ENCODE results near the gene RBM17.
"Not testable (repeated sequence)": the region's sequence is repeated elsewhere in the genome, so short reads cannot be mapped to it uniquely, and the experiment has no call there.

RBM17 gene

GRCh38 chr10:6148908-6149307, 60.1 kb downstream of the RBM17 start:
- Histone ChIP-seq H3K4me1 (ENCODE audit: control insufficient read depth, insufficient read depth, low read length) (peaks cover 3% of the 10 kb centered on the region), H3K36me3 (ENCODE audit: control insufficient read depth, insufficient read depth, low read length) (no peaks in the 10 kb centered on the region), H3K27me3 (ENCODE audit: control insufficient read depth, insufficient read depth, low read length) (no peaks in the 10 kb centered on the region), H3K27ac (ENCODE audit: low read depth, low read length) (no peak overlapping the region), H3K9ac (ENCODE audit: low read length) (no peak overlapping the region), H3K4me3 (ENCODE audit: low read length) (no peak overlapping the region)

GRCh38 chr10:6151087-6151977, 62.5 kb downstream of the RBM17 start:
- H3K4me3 ChIP-seq (ENCODE audit: low read length) = no peak overlapping the region
- no peaks in the 10 kb centered on the region for H3K36me3 ChIP-seq (ENCODE audit: control insufficient read depth, insufficient read depth, low read length)
- no peaks in the 10 kb centered on the region for H3K27me3 ChIP-seq (ENCODE audit: control insufficient read depth, insufficient read depth, low read length)
- H3K9ac ChIP-seq (ENCODE audit: low read length) = no peak overlapping the region
- no peaks in the 10 kb centered on the region for H3K4me1 ChIP-seq (ENCODE audit: control insufficient read depth, insufficient read depth, low read length)
- no peak overlapping the region for H3K27ac ChIP-seq (ENCODE audit: low read depth, low read length)

GRCh38 chr10:6153845-6154244, 65.0 kb downstream of the RBM17 start:
- Histone ChIP-seq H3K4me1 (ENCODE audit: control insufficient read depth, insufficient read depth, low read length) (no peaks in the 10 kb centered on the region), H3K27me3 (ENCODE audit: control insufficient read depth, insufficient read depth, low read length) (no peaks in the 10 kb centered on the region), H3K4me3 (ENCODE audit: low read length) (no peak overlapping the region), H3K27ac (ENCODE audit: low read depth, low read length) (no peak overlapping the region), H3K36me3 (ENCODE audit: control insufficient read depth, insufficient read depth, low read length) (no peaks in the 10 kb centered on the region), H3K9ac (ENCODE audit: low read length) (no peak overlapping the region)

GRCh38 chr10:6154566-6154965, 65.7 kb downstream of the RBM17 start:
- H3K27ac ChIP-seq (ENCODE audit: low read depth, low read length) = no peak overlapping the region
- no peaks in the 10 kb centered on the region for H3K36me3 ChIP-seq (ENCODE audit: control insufficient read depth, insufficient read depth, low read length)
- no peak overlapping the region for H3K9ac ChIP-seq (ENCODE audit: low read length)
- no peaks in the 10 kb centered on the region for H3K27me3 ChIP-seq (ENCODE audit: control insufficient read depth, insufficient read depth, low read length)
- no peaks in the 10 kb centered on the region for H3K4me1 ChIP-seq (ENCODE audit: control insufficient read depth, insufficient read depth, low read length)
- no peak overlapping the region for H3K4me3 ChIP-seq (ENCODE audit: low read length)

- Histone ChIP-seq H3K9ac (ENCODE audit: low read length) (no peak overlapping the region), H3K4me1 (ENCODE audit: control insufficient read depth, insufficient read depth, low read length) (no peaks in the 10 kb centered on the region), H3K36me3 (ENCODE audit: control insufficient read depth, insufficient read depth, low read length) (no peaks in the 10 kb centered on the region), H3K27me3 (ENCODE audit: control insufficient read depth, insufficient read depth, low read length) (no peaks in the 10 kb centered on the region), H3K27ac (ENCODE audit: low read depth, low read length) (no peak overlapping the region), H3K4me3 (ENCODE audit: low read length) (no peak overlapping the region)
Observed at GRCh38 chr10:6158276-6158675, 69.4 kb downstream of the RBM17 start.

- Histone ChIP-seq H3K27me3 (ENCODE audit: control insufficient read depth, insufficient read depth, low read length) (no peaks in the 10 kb centered on the region), H3K36me3 (ENCODE audit: control insufficient read depth, insufficient read depth, low read length) (no peaks in the 10 kb centered on the region), H3K4me3 (ENCODE audit: low read length) (no peak overlapping the region), H3K9ac (ENCODE audit: low read length) (no peak overlapping the region), H3K4me1 (ENCODE audit: control insufficient read depth, insufficient read depth, low read length) (peaks cover 6% of the 10 kb centered on the region), H3K27ac (ENCODE audit: low read depth, low read length) (peak overlapping the region; percentile 21)
Observed at GRCh38 chr10:6161921-6162320, 73.1 kb downstream of the RBM17 start.

GRCh38 chr10:6162589-6163356, 73.9 kb downstream of the RBM17 start:
- peaks cover 6% of the 10 kb centered on the region for H3K4me1 ChIP-seq (ENCODE audit: control insufficient read depth, insufficient read depth, low read length)
- H3K27me3 ChIP-seq (ENCODE audit: control insufficient read depth, insufficient read depth, low read length) = no peaks in the 10 kb centered on the region
- no peak overlapping the region for H3K9ac ChIP-seq (ENCODE audit: low read length)
- H3K36me3 ChIP-seq (ENCODE audit: control insufficient read depth, insufficient read depth, low read length) = no peaks in the 10 kb centered on the region
- peak overlapping the region; percentile 87 for H3K27ac ChIP-seq (ENCODE audit: low read depth, low read length)
- H3K4me3 ChIP-seq (ENCODE audit: low read length) = peak overlapping the region; percentile 61

GRCh38 chr10:6163364-6164270, 74.8 kb downstream of the RBM17 start:
- Histone ChIP-seq H3K27ac (ENCODE audit: low read depth, low read length) (peak overlapping the region; percentile 92), H3K36me3 (ENCODE audit: control insufficient read depth, insufficient read depth, low read length) (no peaks in the 10 kb centered on the region), H3K27me3 (ENCODE audit: control insufficient read depth, insufficient read depth, low read length) (no peaks in the 10 kb centered on the region), H3K4me1 (ENCODE audit: control insufficient read depth, insufficient read depth, low read length) (peaks cover 6% of the 10 kb centered on the region), H3K4me3 (ENCODE audit: low read length) (peak overlapping the region; percentile 91), H3K9ac (ENCODE audit: low read length) (peak overlapping the region; percentile 81)

- Histone ChIP-seq H3K36me3 (ENCODE audit: control insufficient read depth, insufficient read depth, low read length) (no peaks in the 10 kb centered on the region), H3K27me3 (ENCODE audit: control insufficient read depth, insufficient read depth, low read length) (no peaks in the 10 kb centered on the region), H3K4me1 (ENCODE audit: control insufficient read depth, insufficient read depth, low read length) (peaks cover 6% of the 10 kb centered on the region), H3K4me3 (ENCODE audit: low read length) (peak overlapping the region; percentile 91), H3K9ac (ENCODE audit: low read length) (peak overlapping the region; percentile 81), H3K27ac (ENCODE audit: low read depth, low read length) (peak overlapping the region; percentile 92)
Observed at GRCh38 chr10:6164271-6165095, 75.6 kb downstream of the RBM17 start.

- no peak overlapping the region for H3K4me3 ChIP-seq (ENCODE audit: low read length)
- no peaks in the 10 kb centered on the region for H3K36me3 ChIP-seq (ENCODE audit: control insufficient read depth, insufficient read depth, low read length)
- H3K4me1 ChIP-seq (ENCODE audit: control insufficient read depth, insufficient read depth, low read length) = peaks cover 6% of the 10 kb centered on the region
- no peaks in the 10 kb centered on the region for H3K27me3 ChIP-seq (ENCODE audit: control insufficient read depth, insufficient read depth, low read length)
- no peak overlapping the region for H3K27ac ChIP-seq (ENCODE audit: low read depth, low read length)
- no peak overlapping the region for H3K9ac ChIP-seq (ENCODE audit: low read length)
Observed at GRCh38 chr10:6165221-6165725, 76.4 kb downstream of the RBM17 start.

- not testable (repeated sequence) for H3K4me3 ChIP-seq (ENCODE audit: low read length); H3K36me3 ChIP-seq (ENCODE audit: control insufficient read depth, insufficient read depth, low read length); H3K9ac ChIP-seq (ENCODE audit: low read length); H3K27ac ChIP-seq (ENCODE audit: low read depth, low read length); H3K4me1 ChIP-seq (ENCODE audit: control insufficient read depth, insufficient read depth, low read length); H3K27me3 ChIP-seq (ENCODE audit: control insufficient read depth, insufficient read depth, low read length)
Observed at GRCh38 chr10:6165933-6166332, 77.1 kb downstream of the RBM17 start.

Data from rectal smooth muscle tissue (tissue), 1 donor.